Loucy (cell line): ENCODE results near the gene HMGCS2.

Experiments used
- H2AFZ ChIP-seq: fragments of 200-600 bp; sonication (generic); 2 replicates; pipeline ENCODE4 v1.6.0; 2016; ENCODE audit warnings: antibody characterized with exemption, mild to moderate bottlenecking, low read length, moderate library complexity
- H3F3A ChIP-seq: fragments of 200-600 bp; 2 replicates; pipeline ENCODE4 v1.6.0; 2016; ENCODE audit warnings: antibody characterized with exemption, low read depth, mild to moderate bottlenecking
- H3K27me3 ChIP-seq: fragments of 200-600 bp; sonication (generic); 2 replicates; pipeline ENCODE4 v1.6.1; 2014; ENCODE audit warnings: low read length, mild to moderate bottlenecking; ENCODE audit not compliant: insufficient read depth, poor library complexity, severe bottlenecking
- H3K36me3 ChIP-seq: fragments of 200-600 bp; sonication (generic); 2 replicates; pipeline ENCODE4 v1.6.1; 2016; ENCODE audit warnings: low read length; ENCODE audit not compliant: insufficient read depth
- H3K4me1 ChIP-seq: fragments of 200-600 bp; sonication (generic); 2 replicates; pipeline ENCODE4 v1.5.1; 2014; ENCODE audit warnings: low read length, mild to moderate bottlenecking; ENCODE audit not compliant: insufficient read depth, poor library complexity, severe bottlenecking
- H3K4me2 ChIP-seq: fragments of 200-600 bp; sonication (generic); 2 replicates; pipeline ENCODE4 v1.6.0; 2014; ENCODE audit warnings: antibody characterized with exemption, low read length, low read depth, mild to moderate bottlenecking; ENCODE audit not compliant: poor library complexity, severe bottlenecking
- H3K4me3 ChIP-seq: fragments of 200-600 bp; sonication (generic); 2 replicates; pipeline ENCODE4 v1.5.1; 2014; ENCODE audit warnings: low read length, mild to moderate bottlenecking, mixed read lengths; ENCODE audit not compliant: poor library complexity, severe bottlenecking
- H3K79me2 ChIP-seq: fragments of 200-600 bp; sonication (generic); 2 replicates; pipeline ENCODE4 v1.6.1; 2014; ENCODE audit warnings: low read length; ENCODE audit not compliant: insufficient read depth
- H3K9ac ChIP-seq: fragments of 200-600 bp; sonication (generic); 2 replicates; pipeline ENCODE4 v1.6.0; 2014; ENCODE audit warnings: mild to moderate bottlenecking, low read depth, low read length, moderate library complexity; ENCODE audit not compliant: poor library complexity, severe bottlenecking
- H3K9me2 ChIP-seq: fragments of 200-600 bp; sonication (generic); replicated peaks from 2 replicates; pipeline ENCODE4 v1.6.1; 2016; ENCODE audit warnings: low read depth, low read length, mixed read lengths
- H3K9me3 ChIP-seq: fragments of 200-600 bp; sonication (generic); 2 replicates; pipeline ENCODE4 v1.6.1; 2014; ENCODE audit warnings: mild to moderate bottlenecking, antibody characterized with exemption, low read length, low read depth; ENCODE audit not compliant: insufficient read depth
- H4K20me1 ChIP-seq: fragments of 200-600 bp; sonication (generic); 2 replicates; pipeline ENCODE4 v1.6.0; 2014; ENCODE audit warnings: antibody characterized with exemption, low read length, mild to moderate bottlenecking; ENCODE audit not compliant: insufficient read depth, poor library complexity, severe bottlenecking
- CTCF ChIP-seq: fragments of 200-600 bp; sonication (generic); conservative IDR thresholded peaks from 2 replicates; pipeline ENCODE4 v1.5.1; 2014; ENCODE audit warnings: mild to moderate bottlenecking, antibody characterized with exemption, low read length
- EZH2phosphoT487 ChIP-seq: fragments of 200-600 bp; IDR thresholded peaks from 2 replicates; pipeline ENCODE4 v1.6.1; 2018; ENCODE audit warnings: antibody characterized with exemption, mild to moderate bottlenecking, moderate library complexity, borderline replicate concordance

Gene HMGCS2

GRCh38 chr1:119808491-119808890 lies 39.8 kb upstream of the HMGCS2 start:
- Histone ChIP-seq H3K9me3 (no peaks in the 10 kb centered on the region), H3K4me1 (no peaks in the 10 kb centered on the region), H3K4me2 (no peak overlapping the region), H3K4me3 (no peak overlapping the region), H3K36me3 (no peaks in the 10 kb centered on the region), H4K20me1 (no peaks in the 10 kb centered on the region), H2AFZ (0 out of 2 replicates have a peak overlapping the region, but pooled peaks have one; percentile 18), H3F3A (no peaks in the 10 kb centered on the region), H3K9ac (no peak overlapping the region), H3K27me3 (no peaks in the 10 kb centered on the region), H3K79me2 (no peaks in the 10 kb centered on the region), H3K9me2 (no peaks in the 10 kb centered on the region)
- no peak for TF ChIP-seq EZH2phosphoT487
- TF ChIP-seq CTCF = no peak

GRCh38 chr1:119806489-119806888 lies 37.8 kb upstream of the HMGCS2 start:
- H3K9ac ChIP-seq = no peak overlapping the region
- no peak overlapping the region for H2AFZ ChIP-seq
- H3K36me3 ChIP-seq = no peaks in the 10 kb centered on the region
- H3K79me2 ChIP-seq = no peaks in the 10 kb centered on the region
- H3F3A ChIP-seq = no peaks in the 10 kb centered on the region
- H4K20me1 ChIP-seq = no peaks in the 10 kb centered on the region
- H3K9me3 ChIP-seq = no peaks in the 10 kb centered on the region
- no peak overlapping the region for H3K4me2 ChIP-seq
- no peaks in the 10 kb centered on the region for H3K9me2 ChIP-seq
- H3K4me1 ChIP-seq = no peaks in the 10 kb centered on the region
- TF ChIP-seq CTCF = no peak
- no peak for TF ChIP-seq EZH2phosphoT487
- H3K4me3 ChIP-seq = no peak overlapping the region
- no peaks in the 10 kb centered on the region for H3K27me3 ChIP-seq

- H3K4me2 ChIP-seq = no peak overlapping the region
- no peak for TF ChIP-seq CTCF
- no peak for TF ChIP-seq EZH2phosphoT487
These were observed 37.0 kb upstream of the HMGCS2 start for GRCh38 chr1:119805746-119806145.

More at GRCh38 chr1:119805746-119806145, 37.0 kb upstream of the HMGCS2 start:
- Histone ChIP-seq H3K9ac (no peak overlapping the region), H3K79me2 (no peaks in the 10 kb centered on the region), H3K36me3 (no peaks in the 10 kb centered on the region), H4K20me1 (no peaks in the 10 kb centered on the region), H2AFZ (no peak overlapping the region), H3K9me2 (no peaks in the 10 kb centered on the region), H3K27me3 (no peaks in the 10 kb centered on the region), H3K4me3 (no peak overlapping the region), H3K9me3 (no peaks in the 10 kb centered on the region), H3F3A (no peaks in the 10 kb centered on the region), H3K4me1 (no peaks in the 10 kb centered on the region)
